ENCODE measurements around the gene SYT11.

GRCh38 chr1:155835548-155835947 lies 23.8 kb upstream of the SYT11 start:
- TF ChIP-seq, protein P1, sequence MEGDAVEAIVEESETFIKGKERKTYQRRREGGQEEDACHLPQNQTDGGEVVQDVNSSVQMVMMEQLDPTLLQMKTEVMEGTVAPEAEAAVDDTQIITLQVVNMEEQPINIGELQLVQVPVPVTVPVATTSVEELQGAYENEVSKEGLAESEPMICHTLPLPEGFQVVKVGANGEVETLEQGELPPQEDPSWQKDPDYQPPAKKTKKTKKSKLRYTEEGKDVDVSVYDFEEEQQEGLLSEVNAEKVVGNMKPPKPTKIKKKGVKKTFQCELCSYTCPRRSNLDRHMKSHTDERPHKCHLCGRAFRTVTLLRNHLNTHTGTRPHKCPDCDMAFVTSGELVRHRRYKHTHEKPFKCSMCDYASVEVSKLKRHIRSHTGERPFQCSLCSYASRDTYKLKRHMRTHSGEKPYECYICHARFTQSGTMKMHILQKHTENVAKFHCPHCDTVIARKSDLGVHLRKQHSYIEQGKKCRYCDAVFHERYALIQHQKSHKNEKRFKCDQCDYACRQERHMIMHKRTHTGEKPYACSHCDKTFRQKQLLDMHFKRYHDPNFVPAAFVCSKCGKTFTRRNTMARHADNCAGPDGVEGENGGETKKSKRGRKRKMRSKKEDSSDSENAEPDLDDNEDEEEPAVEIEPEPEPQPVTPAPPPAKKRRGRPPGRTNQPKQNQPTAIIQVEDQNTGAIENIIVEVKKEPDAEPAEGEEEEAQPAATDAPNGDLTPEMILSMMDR (IDR thresholded peaks at IDR 0.05 in 8 of 11, conservative IDR thresholded peaks at IDR 0.05 in 3 of 11): no peak
- TF ChIP-seq POLR2A (IDR thresholded peaks at IDR 0.05): no peak

All from spleen (tissue), 7 donors.